Activated CD8-positive, alpha-beta memory T cell treated with anti-CD3 and anti-CD28 coated beads, Interleukin-2, amount 50 U/mL, for 24 hours (primary cell): ENCODE results near the gene XIAP.
"Not testable (repeated sequence)": the region's sequence is repeated elsewhere in the genome, so short reads cannot be mapped to it uniquely, and the experiment has no call there.

Experiments
- DNase-seq: peaks from one replicate; pipeline ENCODE4 v3.0.0-alpha.2; 2020; ENCODE audit errors: extremely low read depth

XIAP gene

GRCh38 chrX:123876177-123876576, 16.3 kb downstream of the XIAP start:
- DNase-seq, result no peak

GRCh38 chrX:123876844-123877243, 17.0 kb downstream of the XIAP start:
- no peak for DNase-seq

- DNase-seq, result no peak
Observed at GRCh38 chrX:123878252-123878721, 18.4 kb downstream of the XIAP start.

GRCh38 chrX:123881330-123881729, 21.5 kb downstream of the XIAP start:
- DNase-seq, result no peak

GRCh38 chrX:123882391-123882790, 22.5 kb downstream of the XIAP start:
- DNase-seq, result no peak

- DNase-seq, result no peak
Observed at GRCh38 chrX:123884809-123885408, 25.1 kb downstream of the XIAP start.

GRCh38 chrX:123899701-123900100, 39.8 kb downstream of the XIAP start:
- no peak for DNase-seq

- not testable (repeated sequence) for DNase-seq
Observed at GRCh38 chrX:123903261-123903660, 43.4 kb downstream of the XIAP start.

GRCh38 chrX:123905332-123905731, 45.5 kb downstream of the XIAP start:
- DNase-seq, result no peak

GRCh38 chrX:123906557-123907316, 46.9 kb downstream of the XIAP start:
- no peak for DNase-seq

GRCh38 chrX:123909523-123909922, 49.7 kb downstream of the XIAP start:
- DNase-seq, result no peak

- DNase-seq, result no peak
Observed at GRCh38 chrX:123917069-123917468, 57.2 kb downstream of the XIAP start.

- DNase-seq, result no peak
Observed at GRCh38 chrX:123918106-123918721, 58.4 kb downstream of the XIAP start.

GRCh38 chrX:123920105-123920785, 60.4 kb downstream of the XIAP start:
- no peak for DNase-seq

- no peak for DNase-seq
Observed at GRCh38 chrX:123923211-123923610, 63.4 kb downstream of the XIAP start.

GRCh38 chrX:123924186-123924585, 64.3 kb downstream of the XIAP start:
- no peak for DNase-seq

GRCh38 chrX:123927845-123928244, 68.0 kb downstream of the XIAP start:
- no peak for DNase-seq

- not testable (repeated sequence) for DNase-seq
Observed at GRCh38 chrX:123932055-123932454, 72.2 kb downstream of the XIAP start.

- DNase-seq, result no peak
Observed at GRCh38 chrX:123943074-123943473, 83.2 kb downstream of the XIAP start.

- DNase-seq, result no peak
Observed at GRCh38 chrX:123943488-123943887, 83.6 kb downstream of the XIAP start.

GRCh38 chrX:123949846-123950245, 90.0 kb downstream of the XIAP start:
- no peak for DNase-seq

- DNase-seq, result no peak
Observed at GRCh38 chrX:123959281-123960063, 99.6 kb downstream of the XIAP start.
